SIG-M5 (cell line): ENCODE results near the gene TRIM46.
A peak's percentile ranks its signal among the peaks of the same experiment; 100 is the strongest.
"Not testable (repeated sequence)": the region's sequence is repeated elsewhere in the genome, so short reads cannot be mapped to it uniquely, and the experiment has no call there.

Experiments used
- DNase-seq: peaks from one replicate; lab custom pipeline; 2025; lab: John Stamatoyannopoulos, UW

Gene TRIM46

DNA sequence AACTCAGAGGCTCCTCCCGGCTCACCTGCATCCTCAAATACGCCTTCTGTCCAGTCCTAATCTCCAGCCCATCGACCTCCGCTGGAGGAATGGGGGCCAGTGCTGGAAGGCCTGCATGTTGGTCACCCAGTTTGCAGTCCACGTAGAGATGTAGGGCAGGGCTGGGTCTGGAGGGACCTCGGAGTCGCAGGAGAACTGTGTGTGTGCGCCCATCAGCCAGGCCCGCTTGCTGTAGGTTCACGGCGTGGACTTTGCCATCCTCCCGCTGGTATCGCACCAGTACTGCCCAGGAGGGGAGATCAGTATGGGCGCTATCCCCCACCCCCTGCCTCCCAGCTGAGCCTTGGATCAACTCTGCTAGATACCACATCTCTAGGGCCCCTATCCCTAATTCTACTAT lies 31.4 kb downstream of the TRIM46 start:
- DNase-seq = no peak

- DNase-seq = no peak
Measured at GRCh38 chr1:155205969-155206593, 32.4 kb downstream of the TRIM46 start.

- DNase-seq = no peak
Measured at GRCh38 chr1:155206891-155207805, 33.5 kb downstream of the TRIM46 start.

DNA sequence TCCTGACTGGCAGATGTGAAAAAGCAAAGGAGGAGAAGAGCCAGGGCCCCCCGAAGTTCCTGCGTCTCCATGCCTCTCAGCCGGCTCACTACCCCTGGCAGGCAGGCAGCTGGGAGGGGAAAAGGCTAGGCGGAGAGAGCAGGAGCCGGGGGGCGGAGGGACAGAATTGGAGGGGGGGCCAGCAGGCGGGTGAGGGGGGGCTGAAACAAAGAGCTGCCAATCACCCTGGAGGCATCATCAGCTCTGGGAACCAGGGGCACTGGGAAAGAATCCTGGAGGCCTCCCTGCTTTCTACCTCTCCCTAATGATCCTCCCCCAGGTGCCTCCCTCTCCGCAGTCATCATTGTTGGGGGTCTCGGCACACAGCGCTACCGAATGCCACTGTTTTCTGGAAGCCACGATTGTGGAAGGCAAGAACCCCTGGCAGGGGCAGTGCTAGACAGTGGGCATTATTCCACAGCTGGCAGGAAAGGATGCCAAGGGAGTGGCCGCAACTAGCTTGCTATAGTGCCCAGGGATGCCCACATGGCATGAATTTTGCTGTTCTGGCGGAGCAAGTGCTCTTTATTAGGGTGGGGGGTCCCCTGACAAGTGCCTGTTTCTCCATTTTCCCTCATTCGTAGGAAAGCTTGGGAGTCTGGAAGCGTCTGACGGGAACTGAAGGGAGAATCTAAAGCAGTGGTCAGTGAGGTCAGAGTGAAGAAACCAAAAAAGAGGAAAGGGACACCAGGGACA lies 34.3 kb downstream of the TRIM46 start, which contains the start of gene THBS3:
TSS of gene THBS3 (minus strand) at position 92 of the 735 bp plus-strand sequence. CDS start at position 71, 21 bp downstream.
- DNase-seq = no peak

DNA sequence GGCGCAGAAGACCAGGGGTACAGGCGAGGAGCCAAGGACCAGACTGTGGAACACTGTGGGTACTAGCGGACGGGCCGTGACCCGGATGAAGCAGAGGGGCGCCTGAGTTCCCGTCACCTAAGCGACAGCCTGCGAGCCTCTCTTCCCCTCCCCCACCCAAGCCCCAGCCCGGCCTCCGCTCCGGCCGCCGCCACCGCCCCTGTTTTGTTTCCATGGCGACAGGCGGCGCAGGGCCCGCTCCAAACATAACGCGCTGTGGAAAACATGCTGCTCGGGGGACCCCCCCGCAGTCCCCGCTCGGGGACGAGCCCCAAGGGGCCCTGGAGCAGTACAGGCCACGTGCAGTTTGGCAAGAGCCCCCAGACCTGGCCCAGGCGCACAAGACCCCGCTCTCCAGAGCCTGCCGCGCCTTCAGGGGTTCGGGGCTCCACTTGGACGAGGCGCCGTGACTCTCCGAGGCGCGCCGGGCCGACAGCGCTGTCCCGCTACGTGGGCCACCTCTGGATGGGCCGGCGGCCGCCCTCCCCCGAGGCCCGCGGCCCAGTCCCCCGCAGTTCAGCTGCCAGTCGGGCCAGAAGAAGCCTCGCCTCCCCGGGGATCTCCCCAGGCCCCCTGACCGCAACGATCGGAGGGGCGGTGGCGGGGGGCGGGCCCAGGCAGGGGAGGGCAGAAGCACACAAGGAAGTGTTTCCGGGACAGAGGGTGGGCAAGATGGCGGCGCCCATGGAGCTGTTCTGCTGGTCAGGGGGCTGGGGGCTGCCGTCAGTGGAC lies 35.1 kb downstream of the TRIM46 start, which contains the start of gene MTX1:
TSS of gene MTX1 (plus strand) at position 155 of the 771 bp plus-strand sequence. CDS start at position 265, 110 bp downstream.
- no peak for DNase-seq

- DNase-seq = no peak
Measured at GRCh38 chr1:155209312-155209721, 35.7 kb downstream of the TRIM46 start.

DNA sequence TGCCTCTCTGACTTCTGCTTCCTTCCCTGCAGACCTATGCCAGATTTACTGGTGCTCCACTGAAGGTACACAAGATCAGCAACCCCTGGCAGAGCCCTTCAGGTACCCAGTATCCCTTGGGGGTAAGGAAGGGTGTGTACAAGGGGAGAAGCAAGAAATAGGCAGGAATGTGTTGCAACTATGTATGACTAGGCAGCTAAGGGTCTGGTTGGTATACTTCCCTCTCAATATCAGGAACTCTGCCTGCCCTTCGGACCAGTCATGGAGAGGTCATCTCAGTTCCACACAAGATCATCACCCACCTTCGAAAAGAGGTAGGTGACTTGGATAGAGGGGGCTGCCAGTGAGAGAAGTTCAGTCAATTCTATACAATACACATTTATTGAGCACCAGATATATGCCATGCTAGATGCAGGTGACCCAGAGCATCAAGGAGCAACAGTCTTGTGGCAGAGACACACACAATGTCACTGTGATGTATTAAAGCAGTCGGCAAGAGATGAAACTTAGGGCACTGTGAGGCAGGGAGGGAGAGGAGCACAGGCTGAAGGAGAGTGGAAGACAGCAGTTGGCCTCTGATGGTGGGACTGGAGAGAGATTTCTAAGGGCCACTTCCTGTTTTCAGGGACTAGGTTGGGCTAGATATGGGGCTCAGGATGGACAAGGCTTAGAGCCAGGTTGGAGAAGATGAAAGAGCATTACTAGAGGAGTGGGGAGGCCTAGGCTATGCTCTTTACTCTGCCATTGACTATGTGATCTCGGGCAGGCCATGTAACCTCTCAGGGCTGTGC lies 36.9 kb downstream of the TRIM46 start:
- no peak for DNase-seq

DNA sequence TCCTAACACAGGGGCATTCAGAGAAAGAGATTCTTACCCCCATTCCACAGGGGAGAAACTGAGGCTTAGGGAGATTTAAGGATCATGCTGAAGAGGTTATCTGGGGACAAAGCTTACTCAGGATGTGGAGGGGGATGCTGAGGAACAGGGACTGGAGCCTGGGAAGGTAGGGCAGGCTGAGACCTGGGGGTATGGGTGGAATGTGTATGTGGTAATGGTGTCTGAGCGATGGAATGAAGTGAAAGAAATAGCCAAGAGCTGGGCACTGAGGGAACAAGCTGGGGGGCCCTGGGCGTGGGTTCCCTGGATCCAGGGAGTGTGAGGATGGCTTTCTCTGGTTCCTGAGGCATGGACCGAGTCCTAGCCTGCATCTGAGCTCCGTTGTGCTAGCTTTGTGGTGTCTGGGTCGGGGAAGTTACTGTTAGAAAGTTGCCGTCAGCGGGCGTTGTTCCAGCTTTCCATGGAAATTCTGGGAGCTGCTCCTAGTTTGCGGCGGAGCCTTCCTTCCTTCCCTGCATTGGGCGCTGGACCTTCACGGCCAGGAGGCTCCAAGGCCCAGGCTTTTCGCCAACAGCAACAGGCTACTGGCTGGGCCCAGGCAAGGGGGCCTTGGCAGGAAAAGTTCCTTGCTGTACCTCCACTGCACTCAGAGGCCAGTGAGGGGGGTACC lies 37.9 kb downstream of the TRIM46 start:
- DNase-seq = not testable (repeated sequence)

DNA sequence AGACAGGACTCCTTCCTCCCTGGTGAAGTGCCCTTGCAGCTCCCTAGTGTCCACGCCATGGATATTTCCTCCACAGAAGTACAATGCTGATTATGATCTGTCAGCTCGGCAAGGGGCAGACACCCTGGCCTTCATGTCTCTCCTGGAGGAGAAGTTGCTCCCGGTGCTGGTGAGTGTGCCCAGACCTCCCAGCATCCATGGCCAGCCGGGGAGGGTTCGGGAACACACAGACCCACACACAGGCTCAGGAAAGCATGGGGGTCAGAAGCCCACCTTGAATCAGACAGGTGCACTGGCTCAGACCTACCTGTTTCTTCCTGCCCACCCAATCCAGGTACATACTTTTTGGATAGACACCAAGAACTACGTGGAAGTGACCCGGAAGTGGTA lies 38.4 kb downstream of the TRIM46 start:
- not testable (repeated sequence) for DNase-seq

- not testable (repeated sequence) for DNase-seq
Measured at GRCh38 chr1:155214702-155215101, 41.1 kb downstream of the TRIM46 start.

DNA sequence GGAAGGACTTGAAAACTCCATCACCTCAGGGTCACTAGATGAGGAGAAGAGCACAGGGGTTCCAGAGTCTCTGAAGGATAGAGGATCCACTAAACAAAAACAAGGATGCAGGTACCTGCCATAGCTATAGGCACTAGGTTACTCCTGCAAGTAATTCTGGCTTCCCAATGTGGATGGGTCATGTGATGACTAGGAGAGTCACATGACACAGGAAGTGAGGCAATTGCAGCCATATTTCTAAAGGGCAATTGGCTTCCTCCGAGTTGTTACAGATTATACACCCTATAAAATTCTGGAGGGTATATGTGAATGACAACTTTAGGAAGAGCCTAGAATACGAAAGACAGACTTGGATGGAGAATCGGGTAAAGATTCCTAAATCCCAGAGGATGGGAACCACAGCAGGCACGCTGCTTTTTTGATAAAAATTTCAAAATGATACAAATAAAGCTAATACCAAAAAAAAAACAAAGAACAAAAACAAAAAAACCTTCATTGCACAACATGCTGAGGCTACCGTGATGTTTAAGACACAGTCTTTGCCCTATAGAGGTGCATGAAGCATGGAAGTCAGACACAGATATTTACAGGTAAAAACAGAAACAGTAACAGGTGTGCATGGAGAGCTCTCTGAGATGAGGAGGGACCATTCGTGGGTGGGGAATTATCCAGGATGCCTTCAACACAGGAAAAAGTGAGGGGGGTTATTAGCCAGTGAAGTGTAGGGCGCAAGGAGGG lies 45.4 kb downstream of the TRIM46 start:
- DNase-seq = no peak

- DNase-seq = no peak
Measured at GRCh38 chr1:155219592-155220031, 46.0 kb downstream of the TRIM46 start.

DNA sequence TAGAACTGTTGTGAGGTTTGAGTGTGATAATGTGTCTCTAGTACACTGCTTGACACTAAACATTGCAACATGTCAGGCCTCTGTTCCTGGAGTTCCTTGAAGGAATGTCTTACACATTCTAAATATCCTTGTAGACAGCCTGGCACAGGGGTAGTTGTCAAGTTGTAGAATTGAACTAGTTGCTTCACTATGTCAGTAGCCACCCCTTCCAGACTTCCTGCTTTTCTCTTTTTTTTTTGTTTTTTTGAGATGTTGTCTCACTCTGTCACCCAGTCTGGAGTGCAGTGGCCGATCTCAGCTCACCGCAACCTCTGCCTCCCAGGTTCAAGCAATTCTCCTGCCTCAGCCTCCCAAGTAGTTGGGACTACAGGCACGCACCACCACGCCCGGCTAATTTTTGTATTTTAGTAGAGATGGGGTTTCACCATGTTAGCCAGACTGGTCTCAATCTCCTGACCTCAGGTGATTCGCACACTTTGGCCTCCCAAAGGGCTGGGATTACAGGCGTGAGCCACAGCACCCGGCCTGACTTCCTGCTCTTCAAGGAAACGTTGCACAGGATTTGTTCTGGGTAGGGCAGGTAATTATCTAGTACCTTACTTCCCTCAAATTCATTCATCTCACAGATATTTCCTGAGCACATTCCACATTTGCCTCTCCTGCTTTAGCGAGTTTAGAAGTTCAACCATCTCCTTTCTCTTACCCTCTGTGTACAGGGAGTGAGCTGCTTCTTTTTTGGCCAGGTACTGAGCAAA lies 46.7 kb downstream of the TRIM46 start:
- DNase-seq = not testable (repeated sequence)

DNA sequence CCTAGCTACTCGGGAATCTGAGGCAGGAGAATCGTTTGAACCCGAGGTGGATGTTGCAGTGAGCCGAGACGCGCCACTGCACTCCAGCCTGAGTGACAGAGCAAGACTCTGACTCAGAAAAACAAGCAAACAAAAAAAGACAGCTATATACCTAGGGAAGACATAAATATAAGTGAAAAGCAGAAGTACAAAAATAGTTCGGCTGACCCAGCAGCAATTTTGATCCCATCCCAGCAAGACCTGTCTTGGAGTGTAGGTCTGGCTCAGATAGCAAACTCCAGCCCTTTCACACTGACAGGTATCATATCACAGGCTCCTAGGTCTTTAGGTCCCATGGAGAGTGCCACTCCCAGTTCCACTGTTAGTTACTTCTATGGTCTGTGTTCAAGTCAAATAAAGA lies 49.4 kb downstream of the TRIM46 start:
- peak; percentile 61 for DNase-seq

DNA sequence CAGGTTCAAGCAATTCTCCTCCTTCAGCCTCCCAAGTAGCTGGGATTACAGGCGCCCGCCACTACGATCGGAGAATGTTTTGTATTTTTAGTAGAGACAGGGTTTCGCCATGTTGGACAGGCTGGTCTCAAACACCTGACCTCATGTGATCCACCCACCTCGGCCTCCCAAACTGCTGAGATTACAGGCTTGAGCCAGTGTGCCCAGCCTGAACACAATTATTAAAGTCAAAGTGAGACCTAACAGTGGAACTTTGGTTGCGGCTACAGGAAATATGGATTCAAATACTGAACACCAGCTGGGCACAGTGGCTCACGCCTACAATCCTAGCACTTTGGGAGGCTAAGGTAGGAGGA lies 51.7 kb downstream of the TRIM46 start:
- DNase-seq = not testable (repeated sequence)

DNA sequence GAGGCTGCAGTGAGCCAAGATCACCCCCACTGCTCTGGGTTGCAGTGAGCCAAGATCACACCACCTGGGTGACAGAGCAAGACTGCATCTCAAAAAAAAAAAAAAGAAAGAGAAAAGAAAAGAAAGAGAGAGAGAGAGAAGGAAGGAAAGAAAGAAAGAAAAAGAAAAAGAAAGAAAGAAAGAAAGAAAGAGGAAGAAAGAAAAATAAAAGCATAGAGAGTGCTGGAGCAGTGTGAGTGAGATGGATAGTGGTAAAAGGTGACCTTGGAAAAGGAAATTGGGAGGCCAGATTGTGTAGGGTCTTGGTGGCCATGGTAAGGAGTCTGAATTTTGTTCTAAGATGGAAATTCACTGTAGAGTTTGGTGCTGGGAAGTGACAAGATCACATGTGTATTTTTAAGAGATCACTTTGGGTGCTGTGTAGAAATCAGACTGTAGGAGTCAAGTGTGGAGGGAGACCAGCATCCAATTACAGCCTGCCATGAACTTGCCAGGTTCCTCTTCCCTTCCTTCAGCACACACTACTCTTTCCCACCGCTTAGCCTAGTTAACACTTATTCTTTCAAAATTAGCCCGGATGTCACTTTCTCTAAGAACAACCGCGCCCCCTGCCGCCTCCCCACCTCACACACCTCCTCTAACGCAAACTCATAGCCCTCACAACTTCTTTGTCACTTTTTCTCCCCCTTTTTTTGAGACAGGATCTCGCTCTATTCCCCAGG lies 52.7 kb downstream of the TRIM46 start:
- peak; percentile 95 for DNase-seq

DNA sequence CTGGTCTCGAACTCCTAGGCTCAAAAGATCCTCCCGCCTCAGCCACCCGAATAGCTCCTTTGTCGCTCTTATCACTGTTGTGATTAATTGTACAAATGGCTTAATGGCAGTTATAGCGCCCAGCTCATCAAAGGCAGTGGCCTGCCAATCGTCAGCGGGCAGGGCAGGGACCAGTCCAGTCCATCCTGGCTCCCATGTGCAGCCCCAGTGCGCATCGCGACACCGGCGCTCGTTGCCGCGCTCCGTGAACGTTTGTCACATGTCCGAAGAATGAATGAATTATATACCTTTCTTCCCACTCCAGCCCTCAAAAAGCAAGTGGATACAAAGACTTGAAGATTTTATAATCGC lies 53.2 kb downstream of the TRIM46 start:
- DNase-seq = no peak
